NCI-H2171 (cell line): Measurements from ENCODE around the gene C2orf68.
A peak's percentile ranks its signal among the peaks of the same experiment; 100 is the strongest.
"Not testable (repeated sequence)": the region's sequence is repeated elsewhere in the genome, so short reads cannot be mapped to it uniquely, and the experiment has no call there.

Source experiments
- DNase-seq: peaks from one replicate; lab custom pipeline; 2025; lab: John Stamatoyannopoulos, UW

The C2orf68 gene

GRCh38 chr2:85628658-85629057 lies 16.8 kb upstream of the C2orf68 start:
- DNase-seq, result no peak

GRCh38 chr2:85623991-85624390 lies 12.1 kb upstream of the C2orf68 start:
- DNase-seq, result no peak

GRCh38 chr2:85621338-85621737 lies 9.5 kb upstream of the C2orf68 start:
- DNase-seq, result no peak

GRCh38 chr2:85619617-85620016 lies 7.8 kb upstream of the C2orf68 start:
- DNase-seq, result no peak

GRCh38 chr2:85617723-85618122 lies 5.9 kb upstream of the C2orf68 start:
- DNase-seq, result not testable (repeated sequence)

- DNase-seq, result no peak
Observed at GRCh38 chr2:85615413-85615728, 3.5 kb upstream of the C2orf68 start.

- not testable (repeated sequence) for DNase-seq
Observed at GRCh38 chr2:85614757-85615156, 2.9 kb upstream of the C2orf68 start.

- DNase-seq, result no peak
Observed at GRCh38 chr2:85613717-85614515, 2.0 kb upstream of the C2orf68 start.

GRCh38 chr2:85611217-85611704 lies 605 bp downstream of the C2orf68 start:
- DNase-seq, result no peak

- no peak for DNase-seq
Observed at GRCh38 chr2:85607268-85608215, 4.3 kb downstream of the C2orf68 start.

GRCh38 chr2:85606116-85606455 lies 5.8 kb downstream of the C2orf68 start:
- DNase-seq, result no peak

GRCh38 chr2:85605406-85606115 lies 6.3 kb downstream of the C2orf68 start:
- no peak for DNase-seq

- no peak for DNase-seq
Observed at GRCh38 chr2:85604568-85605339, 7.1 kb downstream of the C2orf68 start.

GRCh38 chr2:85604133-85604444 lies 7.8 kb downstream of the C2orf68 start:
- not testable (repeated sequence) for DNase-seq

GRCh38 chr2:85602476-85603234 lies 9.2 kb downstream of the C2orf68 start, which contains the start of gene TMEM150A:
TMEM150A (minus strand) TSS chr2:85602698; CDS start chr2:85601948, 750 bp downstream.
- DNase-seq, result peak; percentile 81

- DNase-seq, result no peak
Observed at GRCh38 chr2:85601771-85602475, 9.9 kb downstream of the C2orf68 start.

GRCh38 chr2:85600951-85601770 lies 10.7 kb downstream of the C2orf68 start:
- no peak for DNase-seq

- DNase-seq, result no peak
Observed at GRCh38 chr2:85600235-85600575, 11.7 kb downstream of the C2orf68 start.

- no peak for DNase-seq
Observed at GRCh38 chr2:85599468-85600234, 12.2 kb downstream of the C2orf68 start.
